GM12892 (cell line): ENCODE measurements around the gene GRAP.

Source experiments
- POLR2A ChIP-seq: IDR thresholded peaks from 2 replicates; pipeline ENCODE4 v1.6.1; 2011; ENCODE audit warnings: low read depth, low read length, control low read depth
- POLR2AphosphoS5 ChIP-seq: IDR thresholded peaks from 2 replicates; pipeline ENCODE4 v1.6.1; 2011; ENCODE audit warnings: low read depth, low read length, control low read depth
- TAF1 ChIP-seq: IDR thresholded peaks from 2 replicates; pipeline ENCODE4 v1.6.1; 2011; ENCODE audit warnings: low read depth, mild to moderate bottlenecking, control low read depth, low read length, borderline replicate concordance

DNA sequence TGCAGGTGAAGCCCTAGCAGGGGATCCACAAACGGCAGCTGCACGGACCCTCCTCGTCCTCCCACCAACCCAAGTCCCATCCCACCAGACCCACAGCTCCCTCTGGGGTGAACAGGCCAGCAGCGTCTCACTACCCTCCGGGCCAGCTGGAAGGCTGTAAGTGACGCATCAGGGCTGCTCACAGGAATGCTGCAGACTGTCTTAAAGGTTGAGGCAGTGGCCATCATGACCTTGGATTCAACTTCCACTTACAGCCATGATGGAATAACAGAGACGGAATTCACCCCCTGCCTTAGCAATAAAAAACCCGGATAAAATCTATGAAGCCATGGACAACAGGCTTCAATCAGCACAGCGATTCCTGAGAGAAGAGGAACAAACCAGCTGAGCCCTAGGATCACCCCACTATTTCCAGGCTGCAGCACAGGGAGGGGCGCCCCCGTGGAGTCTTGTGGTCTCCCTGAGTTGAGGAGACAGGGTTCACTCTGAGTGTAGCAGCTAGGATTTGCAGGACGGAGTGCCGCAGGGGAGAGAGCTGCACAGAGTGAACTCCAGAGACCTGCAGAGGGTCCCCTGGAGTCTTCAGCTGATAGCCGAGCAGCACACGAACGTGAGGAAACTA lies 52.7 kb downstream of the GRAP start:
- TF ChIP-seq POLR2A (no peak), POLR2AphosphoS5 (no peak), TAF1 (no peak)
